ENCODE measurements around the gene EEF2.
"Not testable (repeated sequence)": the region's sequence is repeated elsewhere in the genome, so short reads cannot be mapped to it uniquely, and the experiment has no call there.

EEF2 gene

GRCh38 chr19:3944018-3944721 lies 41.1 kb downstream of the EEF2 start:
- no peak for DNase-seq

GRCh38 chr19:3942790-3943409 lies 42.4 kb downstream of the EEF2 start:
- DNase-seq = no peak

GRCh38 chr19:3938300-3938950 lies 46.8 kb downstream of the EEF2 start:
- not testable (repeated sequence) for DNase-seq

GRCh38 chr19:3936506-3937442 lies 48.5 kb downstream of the EEF2 start:
- DNase-seq = no peak

GRCh38 chr19:3932931-3933810 lies 52.1 kb downstream of the EEF2 start, which contains the start of gene NMRK2:
Gene NMRK2, plus strand, starts transcription at chr19:3933069. Its CDS starts 603 bp downstream, at chr19:3933672.
- no peak for DNase-seq

- no peak for DNase-seq
These were observed 54.2 kb downstream of the EEF2 start for GRCh38 chr19:3931041-3931440.

All from DMS153 (cell line).